Measurements from ENCODE around the gene UBL7. TPM values are rescaled to one million over a fixed set of nuclear protein-coding genes. Genes with fewer than 3 reads are reported as not detected.

UBL7 gene
- total RNA-seq, 4 donors from 2014 or later, result 31.2 to 44.0 (median 35.2) TPM

DNA sequence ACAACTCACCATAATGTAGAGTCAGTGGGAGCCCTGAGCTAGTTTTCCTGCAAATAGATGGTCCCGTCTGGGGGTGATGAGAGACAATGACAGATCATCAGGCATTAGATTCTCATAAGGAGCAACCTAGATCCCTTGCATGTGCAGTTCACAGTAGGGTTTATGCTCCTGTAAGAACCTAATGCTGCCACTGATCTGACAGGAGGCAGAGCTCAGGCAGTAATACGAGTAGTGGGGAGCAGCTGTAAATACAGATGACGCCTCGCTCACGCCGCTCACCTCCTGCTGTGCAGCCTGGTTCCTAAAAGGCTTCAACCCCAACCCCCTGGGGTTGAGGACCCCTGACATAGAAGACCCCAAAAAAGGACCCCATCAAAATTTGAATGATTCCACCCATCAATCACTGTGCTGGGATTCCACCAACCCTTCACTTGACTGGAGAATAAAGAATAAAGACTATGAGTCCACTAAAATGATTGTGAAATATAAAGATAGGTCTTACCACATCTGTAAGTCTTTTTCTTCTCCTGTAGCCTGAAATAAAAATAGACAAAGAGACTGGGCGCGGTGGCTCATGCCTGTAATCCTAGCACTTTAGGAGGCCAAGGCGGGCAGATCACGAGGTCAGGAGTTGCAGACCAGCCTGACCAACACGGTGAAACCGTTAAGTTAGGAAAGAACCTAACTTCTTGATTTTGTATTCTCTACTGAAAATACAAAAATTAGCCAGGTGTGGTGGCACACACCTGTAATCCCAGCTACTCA, 9.9 kb upstream of the UBL7 start:
- no peak for DNase-seq
- TF ChIP-seq POLR2A (IDR thresholded peaks at IDR 0.05) (no peak), CTCF (IDR thresholded peaks at IDR 0.05) (no peak)
- peaks cover 0 to 47% (median 0%) of the 10 kb centered on the region in 3 donors for H3K36me3 ChIP-seq
- intact Hi-C loops (cut with DNase I), result no loop called here
- H3K4me1 ChIP-seq, result no peaks in the 10 kb centered on the region
- no peaks in the 10 kb centered on the region for H3K27me3 ChIP-seq
- no peak overlapping the region for H3K27ac ChIP-seq
- 84 to 94% methylated on average over 12 of the region's 12 CpGs for WGBS, 2 donors
- H3K9me3 ChIP-seq, result no peaks in the 10 kb centered on the region
- H3K4me3 ChIP-seq, result no peak overlapping the region

DNA sequence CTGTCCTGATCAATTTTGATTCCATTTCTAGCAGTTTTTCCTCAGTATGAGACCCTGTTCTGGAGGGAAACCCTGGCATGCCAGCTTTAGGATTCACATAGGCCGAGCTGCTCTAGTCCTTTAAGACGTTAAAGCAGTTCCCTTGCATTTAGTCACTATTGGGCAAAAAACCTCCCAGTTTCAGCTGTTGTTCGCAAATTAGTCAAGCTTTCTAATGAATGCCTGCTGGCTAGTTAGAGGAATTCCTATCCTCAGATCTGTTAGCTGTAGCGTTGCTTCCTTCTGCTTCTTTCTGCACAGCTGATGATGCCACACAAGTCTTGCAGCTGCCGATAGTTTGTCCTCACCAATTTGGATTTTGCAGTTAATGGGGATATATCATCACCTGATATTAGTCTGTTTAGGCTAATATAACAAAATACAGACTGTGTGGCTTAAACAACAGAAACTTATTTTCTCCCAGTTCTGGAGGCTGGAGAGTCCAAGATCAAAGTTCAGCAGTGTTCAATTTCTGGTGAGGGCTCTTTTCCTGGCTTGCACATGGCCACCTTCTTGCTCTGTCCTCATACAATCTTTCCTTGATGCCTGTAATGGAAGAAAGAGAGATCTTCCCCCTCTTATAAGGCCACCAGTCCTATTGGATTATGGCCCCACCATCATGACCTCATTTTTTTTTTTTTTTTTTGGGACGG, 7.5 kb upstream of the UBL7 start:
- Histone ChIP-seq H3K36me3 (peaks cover 0 to 41% (median 0%) of the 10 kb centered on the region in 3 donors), H3K27ac (no peak overlapping the region), H3K27me3 (no peaks in the 10 kb centered on the region), H3K4me1 (no peaks in the 10 kb centered on the region), H3K4me3 (no peak overlapping the region), H3K9me3 (no peaks in the 10 kb centered on the region)
- DNase-seq, result no peak
- intact Hi-C loops (cut with DNase I), result no loop called here
- TF ChIP-seq POLR2A (IDR thresholded peaks at IDR 0.05) (no peak), CTCF (IDR thresholded peaks at IDR 0.05) (no peak)
- WGBS, 2 donors, result 93 to 97% methylated on average over 6 of the region's 6 CpGs

DNA sequence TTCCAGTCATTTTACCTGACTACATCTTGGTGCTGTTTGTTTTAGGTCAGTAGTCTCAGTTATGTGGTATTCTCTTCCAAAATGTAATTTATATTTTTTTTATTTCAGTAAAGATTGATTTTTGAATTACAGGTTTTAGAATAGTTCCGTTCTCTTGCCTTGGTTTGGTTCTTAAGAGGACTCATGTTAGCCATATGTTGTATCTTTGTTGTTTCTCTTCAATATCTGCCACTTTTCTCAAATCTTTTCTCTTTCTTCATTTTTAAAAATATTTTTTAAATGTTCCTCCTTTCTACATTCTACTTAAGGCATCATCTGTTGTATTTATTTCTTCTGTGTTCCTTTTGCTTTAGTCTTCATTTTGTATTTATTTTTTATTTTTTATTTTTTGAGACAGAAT, 5.6 kb upstream of the UBL7 start:
- intact Hi-C loops (cut with DNase I), result no loop called here
- H3K4me1 ChIP-seq, result peaks cover 4 to 14% (median 11%) of the 10 kb centered on the region in 3 donors
- H3K27ac ChIP-seq, result no peak overlapping the region
- peaks cover 0 to 41% (median 0%) of the 10 kb centered on the region in 3 donors for H3K36me3 ChIP-seq
- no peak overlapping the region for H3K4me3 ChIP-seq
- 97 to 100% methylated on average over 1 of the region's 1 CpG for WGBS, 2 donors
- DNase-seq, result no peak
- no peak for TF ChIP-seq POLR2A (IDR thresholded peaks at IDR 0.05)
- no peak for TF ChIP-seq CTCF (IDR thresholded peaks at IDR 0.05)
- no peaks in the 10 kb centered on the region for H3K9me3 ChIP-seq
- no peaks in the 10 kb centered on the region for H3K27me3 ChIP-seq

- H3K4me1 ChIP-seq, result peaks cover 10 to 25% (median 15%) of the 10 kb centered on the region in 3 donors
- intact Hi-C loops (cut with DNase I), result no loop called here
- TF ChIP-seq POLR2A (IDR thresholded peaks at IDR 0.05), result no peak
- no peak for TF ChIP-seq CTCF (IDR thresholded peaks at IDR 0.05)
- H3K36me3 ChIP-seq, result peaks cover 0 to 40% (median 0%) of the 10 kb centered on the region in 3 donors
- H3K4me3 ChIP-seq, result no peak overlapping the region
- no peaks in the 10 kb centered on the region for H3K9me3 ChIP-seq
- H3K27ac ChIP-seq, result no peak overlapping the region
- WGBS, 2 donors, result 72 to 85% methylated on average over 2 of the region's 2 CpGs
- no peak for DNase-seq
- H3K27me3 ChIP-seq, result no peaks in the 10 kb centered on the region
Measured at GRCh38 chr15:74464897-74465296, 3.9 kb upstream of the UBL7 start.

DNA sequence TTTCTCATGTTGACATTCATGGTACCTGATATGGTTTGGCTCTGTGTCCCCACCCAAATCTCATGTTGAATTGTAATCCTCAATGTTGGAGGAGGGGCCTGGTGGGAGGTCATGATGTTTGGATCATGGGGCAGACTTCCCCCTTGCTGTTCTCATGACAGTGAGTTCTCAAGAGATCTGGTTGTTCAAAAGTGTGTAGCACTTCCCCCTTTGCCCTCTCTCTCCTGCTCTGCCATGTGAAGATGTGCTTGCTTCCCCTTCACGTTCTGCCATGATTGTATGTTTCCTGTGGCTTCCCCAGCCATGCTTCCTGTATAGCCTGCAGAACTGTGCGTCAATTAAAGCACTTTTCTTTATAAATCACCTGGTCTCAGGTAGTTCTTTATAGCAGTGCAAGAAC, 3.3 kb upstream of the UBL7 start:
- Histone ChIP-seq H3K9me3 (no peaks in the 10 kb centered on the region), H3K4me3 (no peak overlapping the region), H3K27me3 (no peaks in the 10 kb centered on the region), H3K27ac (no peak overlapping the region), H3K36me3 (peaks cover 0 to 33% (median 0%) of the 10 kb centered on the region in 3 donors), H3K4me1 (peaks cover 10 to 29% (median 18%) of the 10 kb centered on the region in 3 donors)
- no peak for TF ChIP-seq CTCF (IDR thresholded peaks at IDR 0.05)
- TF ChIP-seq POLR2A (IDR thresholded peaks at IDR 0.05), result no peak
- DNase-seq, result no peak
- 60 to 83% methylated on average over 2 of the region's 2 CpGs for WGBS, 2 donors
- intact Hi-C loops (cut with DNase I), result no loop called here
